ENCODE data around the gene CDRT4.

- TF ChIP-seq JUNB (IDR thresholded peaks at IDR 0.05; ENCODE audit: unreplicated experiment) (no peak), CTCF (conservative IDR thresholded peaks at IDR 0.05; ENCODE audit: low read depth in 2 of 2) (no peak), ZNF114 (CRISPR knock-in tag; IDR thresholded peaks at IDR 0.05) (no peak), EZH2phosphoT487 (IDR thresholded peaks at IDR 0.05; ENCODE audit: unreplicated experiment) (no peak)
These were observed 68.0 kb downstream of the CDRT4 start for GRCh38 chr17:15399443-15399842.

Data from GM23338 (cell line).